ENCODE data around the gene FAM168A.

FAM168A gene

DNA sequence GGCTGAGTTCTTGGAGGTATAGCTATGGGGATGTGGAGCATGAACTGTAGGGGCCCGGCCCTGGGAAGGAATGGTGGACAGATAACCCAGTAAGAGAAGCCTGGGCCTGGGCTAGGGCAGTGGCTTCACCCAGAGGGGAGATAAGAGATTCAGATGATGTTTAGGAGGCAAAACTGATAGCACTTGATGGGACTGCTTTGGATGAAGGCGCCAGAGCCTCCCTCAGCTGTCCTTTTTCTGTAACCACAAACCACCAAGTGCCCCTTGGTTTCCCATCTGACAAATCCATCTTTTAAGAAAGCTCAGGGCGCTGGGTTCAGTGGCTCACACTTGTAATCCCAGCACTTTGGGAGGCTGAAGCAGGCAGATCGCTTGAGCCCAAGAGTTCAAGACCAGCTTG, 198.3 kb downstream of the FAM168A start:
- no peak for DNase-seq (ENCODE audit: low read depth)

DNA sequence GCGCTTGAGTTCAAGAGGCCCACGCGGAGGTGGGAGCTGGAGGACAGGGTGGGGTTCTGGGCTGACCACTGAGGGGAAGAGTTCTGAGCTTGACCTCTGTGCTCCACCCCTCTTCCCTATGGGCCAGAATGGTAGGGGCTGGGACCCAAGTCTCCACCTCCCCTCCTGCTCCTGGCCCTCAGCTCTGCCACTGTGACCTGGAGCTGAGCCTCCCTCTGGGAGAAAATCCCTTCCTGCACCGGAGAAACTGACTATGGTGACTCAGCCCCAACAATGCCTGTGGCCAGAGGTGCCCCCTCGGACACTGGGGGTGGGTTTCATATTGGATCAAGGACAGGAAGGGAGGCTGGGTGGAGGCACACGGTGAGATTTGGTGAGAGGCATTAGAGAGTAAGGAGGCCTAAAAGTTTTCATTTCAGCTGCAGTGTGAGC, 198.7 kb downstream of the FAM168A start:
- no peak for DNase-seq (ENCODE audit: low read depth)

DNA sequence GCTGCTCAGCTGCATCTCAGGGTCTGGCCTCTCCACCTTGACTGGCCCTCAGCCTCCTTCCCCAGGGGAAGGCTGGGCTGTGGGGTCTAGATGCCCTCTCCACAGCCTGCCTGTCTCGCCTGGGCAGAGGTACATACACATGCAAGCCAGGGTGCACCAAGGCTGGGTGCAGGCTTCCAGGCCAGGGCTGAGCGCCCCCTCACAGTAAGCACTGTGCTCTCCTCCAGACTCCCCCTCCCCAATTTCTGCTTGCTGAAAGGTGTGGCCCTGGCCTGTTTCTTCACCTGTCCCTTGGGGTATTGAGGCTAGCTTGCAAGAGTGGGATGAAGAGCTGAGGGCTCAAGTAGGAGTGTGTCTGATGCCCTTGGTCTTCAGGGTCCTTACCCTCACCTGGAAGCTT, 199.2 kb downstream of the FAM168A start:
- no peak for DNase-seq (ENCODE audit: low read depth)

DNA sequence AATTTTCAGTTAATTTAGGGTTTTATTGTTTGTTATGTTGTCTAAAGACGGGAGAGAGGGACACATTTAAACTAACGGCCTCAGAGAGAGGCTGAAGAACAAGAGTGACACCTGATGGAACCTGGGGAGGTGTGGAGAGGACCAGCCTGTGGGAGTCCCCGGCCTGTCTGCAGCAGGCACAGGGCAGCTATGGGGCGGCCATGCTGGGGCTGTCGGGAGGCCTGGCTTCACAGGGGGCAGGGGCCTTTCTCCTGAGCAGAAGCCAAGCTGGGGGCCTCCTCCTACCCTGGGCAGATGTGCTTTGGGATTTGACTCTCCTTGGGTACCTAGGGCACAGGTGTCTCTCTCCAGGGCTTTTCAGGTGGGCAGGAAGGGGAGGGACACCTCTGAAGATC, 199.8 kb downstream of the FAM168A start:
- DNase-seq (ENCODE audit: low read depth) = no peak

DNA sequence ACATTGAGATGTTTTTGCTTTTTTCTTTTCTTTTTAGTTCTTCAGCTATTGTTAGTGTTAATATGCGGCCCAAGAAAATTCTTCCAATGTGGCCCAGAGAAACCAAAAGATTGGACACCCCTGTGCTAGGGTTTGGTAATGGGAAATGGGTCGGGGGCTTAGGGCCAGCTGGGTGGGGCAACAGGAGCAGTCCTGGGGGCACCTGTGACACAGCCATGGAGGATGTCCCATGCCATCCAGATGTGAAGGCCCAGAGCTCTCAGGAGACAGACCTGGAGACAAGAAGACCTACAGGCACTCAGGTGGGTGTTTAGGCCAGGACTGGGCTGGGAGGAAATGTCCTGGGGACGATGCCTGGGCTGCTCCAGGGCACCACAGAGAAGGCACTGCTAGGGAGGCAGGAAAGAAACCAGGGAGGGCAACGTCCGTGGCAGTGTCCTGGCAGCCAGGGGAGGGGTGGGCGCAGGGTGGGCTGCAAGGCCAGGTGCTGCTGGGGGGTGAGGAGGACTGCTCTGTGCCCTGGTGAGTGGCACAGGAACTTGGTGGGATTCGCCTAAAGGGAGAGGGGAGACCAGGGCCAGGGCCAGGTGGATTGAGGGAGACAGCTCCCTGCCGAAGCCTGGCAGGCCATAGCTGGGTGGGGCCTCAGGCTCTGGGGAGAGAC, 200.3 kb downstream of the FAM168A start:
- DNase-seq (ENCODE audit: low read depth) = no peak

DNA sequence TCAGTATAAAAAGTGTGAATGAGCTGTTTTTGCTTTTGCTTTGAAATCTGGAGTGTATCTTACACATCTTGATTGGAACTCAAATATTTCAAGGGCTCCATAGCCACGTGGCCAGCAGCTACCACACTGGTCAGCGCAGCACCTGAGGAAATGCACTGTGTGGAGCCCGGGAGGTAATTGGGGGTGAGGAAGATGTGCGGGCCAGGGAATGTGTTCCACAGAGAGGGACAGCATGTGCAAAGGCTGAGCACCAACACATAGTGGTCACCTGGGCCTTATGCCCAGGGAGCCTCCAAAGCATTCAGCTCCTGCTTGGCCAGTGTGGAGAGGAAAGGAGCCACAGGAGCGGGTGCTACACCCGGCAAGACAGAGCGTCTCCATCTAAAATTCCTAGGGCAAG, 200.9 kb downstream of the FAM168A start:
- no peak for DNase-seq (ENCODE audit: low read depth)

DNA sequence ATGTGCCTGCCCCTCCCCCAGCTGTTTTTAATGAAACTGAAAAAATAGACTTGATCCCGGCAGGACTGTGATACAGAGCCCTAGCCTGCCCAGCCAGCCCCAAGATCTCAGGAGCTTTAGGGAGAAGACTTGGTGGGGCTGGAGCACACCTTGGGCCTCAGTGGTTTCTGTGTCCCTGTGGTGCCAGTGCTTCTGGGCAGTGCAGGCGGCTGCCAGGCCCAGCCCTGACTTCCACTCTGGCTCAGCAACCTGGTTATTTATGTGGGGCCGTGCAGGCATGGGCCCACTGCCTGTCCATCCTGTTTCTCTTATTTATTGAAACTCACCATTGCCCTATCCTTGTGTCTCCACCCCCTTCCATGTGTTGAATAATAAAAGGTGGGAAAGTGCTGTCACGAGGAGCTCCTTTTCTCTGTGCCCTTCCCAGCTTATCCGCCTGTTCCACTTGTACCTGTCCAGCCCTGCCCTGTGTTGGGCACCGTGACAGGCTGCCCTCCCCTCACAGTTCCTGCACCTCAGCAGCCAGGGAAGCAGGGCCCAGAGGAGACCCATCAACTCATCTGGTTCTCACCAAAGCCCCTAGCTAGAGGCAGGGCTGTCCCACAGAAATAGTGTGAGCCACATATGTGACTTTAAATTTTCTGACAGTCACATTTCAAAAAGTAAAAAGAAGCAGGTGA, 201.5 kb downstream of the FAM168A start:
- DNase-seq (ENCODE audit: low read depth) = no peak

DNA sequence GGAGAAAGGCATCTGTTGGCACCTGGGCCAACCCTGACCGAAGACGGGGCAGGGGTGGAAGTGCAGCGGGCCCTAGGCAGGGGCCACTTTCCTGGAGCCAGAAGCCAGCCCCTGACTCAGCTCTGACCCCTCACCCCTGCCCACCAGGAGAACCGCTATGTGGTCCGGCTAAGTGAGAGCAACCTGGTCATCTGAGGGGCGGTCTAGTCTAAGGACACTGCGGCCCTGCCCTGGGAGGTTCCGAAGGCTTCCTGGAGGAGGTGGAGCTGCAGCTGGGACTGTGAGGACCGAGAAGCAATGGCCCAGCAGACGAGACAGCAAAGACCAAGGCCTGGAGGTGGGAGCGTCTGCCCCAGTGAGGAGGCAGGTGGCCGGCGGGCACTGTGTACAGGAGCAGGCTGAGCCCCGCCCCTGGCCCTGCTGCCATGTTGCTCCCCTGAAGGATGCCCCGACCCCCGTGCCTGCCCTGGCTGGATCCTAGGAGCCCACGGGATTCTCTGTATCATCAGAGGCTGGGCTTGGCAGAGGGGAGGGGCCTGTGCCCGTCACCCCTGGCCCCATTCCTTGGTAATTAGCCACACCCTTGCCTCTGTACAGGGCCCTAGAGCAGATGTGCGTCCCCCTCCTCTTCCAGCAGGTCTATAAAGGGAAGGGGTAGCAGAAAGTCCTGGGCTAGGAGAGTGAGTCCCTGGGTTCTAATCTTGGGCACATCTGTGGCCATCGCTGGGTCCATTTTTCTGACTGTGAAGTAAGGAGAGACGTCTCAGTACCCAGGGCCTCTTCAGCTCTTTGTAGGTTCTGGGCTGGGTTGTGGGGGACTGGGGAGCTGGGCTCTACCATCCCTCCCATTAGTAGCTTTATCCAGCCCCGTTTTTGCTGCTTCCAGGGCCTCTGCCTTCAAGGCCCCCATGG, 202.4 kb downstream of the FAM168A start:
- DNase-seq (ENCODE audit: low read depth) = no peak

DNA sequence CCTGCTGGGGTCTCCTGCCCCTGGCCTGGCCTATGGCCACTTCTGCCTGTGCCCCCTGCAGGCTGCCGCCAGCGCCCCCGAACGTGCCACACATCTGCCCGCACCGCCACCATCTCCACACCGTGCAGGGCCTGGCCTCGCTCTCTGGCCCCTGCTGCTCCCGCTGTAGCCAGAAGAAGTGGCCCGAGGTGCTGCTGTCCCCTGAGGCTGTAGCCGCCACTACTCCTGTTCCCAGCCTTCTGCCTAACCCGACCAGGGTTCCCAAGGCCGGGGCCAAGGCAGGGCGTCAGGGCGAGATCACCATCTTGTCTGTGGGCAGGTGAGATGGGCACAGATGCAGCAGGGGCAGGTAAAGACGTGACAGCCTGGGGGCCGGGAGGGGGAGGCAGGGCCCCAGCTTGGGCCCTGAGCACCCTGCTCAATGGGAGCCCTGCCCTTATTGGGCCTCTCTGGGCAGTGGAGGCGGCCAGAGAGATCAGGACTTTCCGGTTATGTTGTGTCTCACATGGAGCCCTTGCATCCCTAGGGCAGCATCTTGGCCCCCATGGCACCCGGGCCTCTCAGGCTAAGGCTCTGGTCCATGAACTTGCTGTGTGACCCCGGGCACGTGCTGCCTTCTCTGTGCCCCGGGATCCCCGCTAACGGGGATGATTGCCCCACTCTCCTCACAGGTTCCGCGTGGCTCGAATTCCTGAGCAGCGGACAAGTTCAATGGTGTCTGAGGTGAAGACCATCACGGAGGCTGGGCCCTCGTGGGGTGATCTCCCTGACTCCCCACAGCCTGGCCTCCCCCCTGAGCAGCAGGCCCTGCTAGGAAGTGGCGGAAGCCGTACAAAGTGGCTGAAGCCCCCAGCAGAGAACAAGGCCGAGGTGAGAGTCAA, 203.3 kb downstream of the FAM168A start:
- DNase-seq (ENCODE audit: low read depth) = no peak

DNA sequence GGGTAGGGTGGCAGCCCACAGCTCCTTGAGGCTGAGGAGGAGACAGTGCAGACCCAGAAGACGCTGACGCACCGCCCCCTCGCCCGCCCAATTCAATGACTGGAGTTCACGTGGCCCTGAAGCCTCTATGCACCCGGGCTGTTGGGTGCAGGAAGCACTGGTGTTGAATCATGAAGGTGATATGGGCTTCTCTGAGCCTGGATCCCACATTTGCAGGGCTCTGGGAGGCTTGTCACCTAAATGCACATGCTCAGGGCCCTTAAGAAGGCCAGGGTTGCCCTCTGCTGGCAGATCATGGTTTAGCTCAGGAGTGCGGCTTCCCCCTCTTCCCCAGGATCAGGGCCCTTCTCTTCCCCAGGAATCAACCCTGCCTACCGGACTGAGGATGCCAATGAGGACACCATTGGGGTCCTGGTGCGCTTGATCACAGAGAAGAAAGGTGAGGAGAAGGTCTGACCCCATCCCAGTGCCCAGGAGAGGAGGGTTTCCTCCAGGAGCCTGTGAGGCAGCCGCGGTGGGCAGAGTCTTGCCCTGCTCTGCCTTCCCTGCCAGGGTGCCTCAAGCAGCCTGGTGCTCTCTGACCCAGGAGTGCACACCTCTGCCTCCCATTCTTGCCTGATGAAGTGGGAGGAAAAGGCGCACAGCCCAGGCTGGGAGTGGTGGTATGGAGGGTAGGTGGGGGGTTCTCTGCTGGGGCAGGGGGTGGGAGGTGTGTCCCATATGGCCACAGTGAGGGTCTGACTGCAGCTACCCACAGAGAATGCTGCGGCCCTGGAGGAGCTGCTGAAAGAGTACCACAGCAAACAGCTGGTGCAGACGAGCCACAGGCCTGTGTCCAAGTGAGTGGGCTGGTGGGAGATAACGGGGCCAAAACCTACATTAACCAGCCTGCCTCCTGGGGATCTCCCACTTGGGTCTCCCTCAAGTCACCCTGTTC, 204.2 kb downstream of the FAM168A start:
- DNase-seq (ENCODE audit: low read depth) = peak; percentile 54

DNA sequence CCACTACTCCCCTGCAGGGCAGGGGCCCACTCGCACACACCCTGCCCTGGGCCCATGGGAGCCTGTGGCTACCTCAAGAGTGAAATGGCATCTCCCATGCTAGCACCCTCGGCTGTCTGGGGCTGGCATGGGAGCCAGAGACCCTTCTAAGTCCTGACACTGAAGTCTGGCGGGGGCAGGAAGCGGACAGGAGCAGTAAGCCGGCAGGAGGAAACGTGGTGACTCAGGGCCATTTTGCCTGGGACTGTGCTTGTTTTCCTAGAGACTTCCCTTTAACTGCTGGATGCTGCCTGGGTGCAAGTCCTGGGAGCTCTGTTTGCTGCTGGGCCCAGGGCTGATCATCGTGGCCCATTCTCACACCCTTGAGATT, 204.9 kb downstream of the FAM168A start:
- DNase-seq (ENCODE audit: low read depth) = no peak

DNA sequence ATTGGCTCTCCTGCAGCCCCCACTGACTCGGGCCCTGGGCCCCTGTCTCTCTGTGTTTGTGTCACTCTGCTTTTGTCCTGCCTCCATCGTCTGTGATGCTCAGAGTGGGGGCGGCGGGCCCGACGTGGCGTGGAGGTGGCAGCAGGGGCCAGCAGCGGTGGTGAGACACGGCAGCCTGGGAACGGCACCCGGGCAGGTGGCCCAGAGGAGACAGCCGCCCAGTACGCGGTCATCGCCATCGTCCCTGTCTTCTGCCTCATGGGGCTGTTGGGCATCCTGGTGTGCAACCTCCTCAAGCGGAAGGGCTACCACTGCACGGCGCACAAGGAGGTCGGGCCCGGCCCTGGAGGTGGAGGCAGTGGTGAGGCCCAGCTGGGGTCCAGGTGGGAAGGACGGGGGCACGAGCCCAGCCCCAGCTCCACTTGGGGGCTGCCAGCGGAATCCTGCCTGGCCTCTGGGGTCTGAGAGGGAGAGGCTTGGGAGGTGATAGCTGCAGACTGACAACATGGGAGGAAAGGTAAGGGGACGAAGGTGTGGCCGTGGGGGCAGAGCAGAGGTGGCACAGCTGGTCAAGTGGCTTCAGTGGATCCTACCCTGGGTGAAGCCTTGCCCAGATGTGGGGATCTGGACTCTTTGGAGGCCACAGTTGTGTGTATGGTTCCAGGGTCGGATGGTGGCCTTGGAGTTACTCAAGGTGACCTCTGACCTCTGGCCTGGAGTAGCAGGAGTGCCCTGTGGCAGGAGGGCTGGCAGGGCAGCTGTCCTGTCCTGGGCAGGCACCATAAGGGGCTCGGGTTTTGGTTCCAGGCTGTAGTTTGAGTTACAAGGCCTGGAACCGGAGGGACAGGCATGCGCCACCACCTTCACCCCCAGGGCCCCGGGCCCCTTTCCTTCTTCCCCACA, 205.6 kb downstream of the FAM168A start:
- no peak for DNase-seq (ENCODE audit: low read depth)

DNA sequence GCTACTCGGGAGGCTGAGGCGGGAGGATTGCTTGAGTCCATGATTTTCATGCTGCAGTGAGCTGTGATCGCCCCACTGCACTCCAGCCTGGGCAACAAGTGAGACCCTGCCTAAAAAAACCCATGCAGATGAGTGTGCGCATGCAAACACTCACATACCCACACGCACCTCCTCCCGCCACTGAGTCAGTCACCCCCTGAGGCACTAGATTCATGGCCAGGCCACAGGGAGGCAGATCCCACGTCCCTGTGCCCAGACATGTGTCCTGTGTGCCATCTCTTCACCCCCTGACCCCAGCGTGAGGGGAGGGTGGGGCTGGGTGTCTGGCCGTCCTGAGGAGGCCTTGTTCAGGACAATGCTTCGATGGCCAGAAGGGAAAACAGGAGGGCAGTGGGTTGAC, 206.2 kb downstream of the FAM168A start:
- DNase-seq (ENCODE audit: low read depth) = no peak

DNA sequence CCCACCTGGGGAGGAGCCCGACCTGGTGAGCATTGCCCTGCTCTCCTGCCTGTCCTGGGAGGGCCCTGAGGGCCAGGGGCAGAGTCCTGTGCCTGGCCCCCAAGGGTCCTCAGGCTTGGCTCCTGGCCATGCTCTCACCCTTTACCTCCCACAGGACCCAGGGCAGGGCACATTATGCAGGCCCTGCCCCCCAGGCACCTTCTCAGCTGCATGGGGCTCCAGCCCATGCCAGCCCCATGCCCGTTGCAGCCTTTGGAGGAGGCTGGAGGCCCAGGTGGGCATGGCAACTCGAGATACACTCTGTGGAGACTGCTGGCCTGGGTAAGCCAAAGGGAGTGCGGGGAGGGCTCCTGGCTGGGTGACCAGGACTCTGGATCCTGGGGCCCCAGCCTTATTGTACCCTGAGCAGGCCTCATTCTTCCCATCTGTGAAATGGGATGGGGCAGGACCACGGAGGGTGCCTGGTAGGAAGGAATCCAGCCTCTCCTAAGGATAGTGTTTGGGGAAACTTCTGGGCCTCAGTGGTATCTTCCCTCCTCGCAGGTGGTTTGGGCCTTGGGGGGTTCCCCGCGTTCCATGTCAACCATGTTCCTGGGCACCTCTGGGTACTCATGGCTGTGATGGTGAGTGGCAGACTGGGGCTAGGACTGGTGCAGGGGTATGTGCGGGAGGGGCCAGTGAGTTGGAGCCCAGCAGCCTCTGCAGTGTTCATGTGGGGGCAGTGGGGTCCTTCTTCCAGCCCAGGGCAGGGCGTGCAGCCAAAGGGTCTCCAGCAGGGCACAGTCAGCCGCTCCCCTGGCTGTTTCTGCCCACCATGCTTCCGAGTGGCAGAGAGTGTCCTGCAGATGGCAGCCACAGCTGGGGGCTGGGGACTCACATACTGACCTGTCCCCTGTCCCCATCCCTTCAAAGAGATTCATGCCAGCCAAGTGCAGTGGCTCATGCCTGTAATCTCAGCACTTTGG, 207.0 kb downstream of the FAM168A start:
- no peak for DNase-seq (ENCODE audit: low read depth)

DNA sequence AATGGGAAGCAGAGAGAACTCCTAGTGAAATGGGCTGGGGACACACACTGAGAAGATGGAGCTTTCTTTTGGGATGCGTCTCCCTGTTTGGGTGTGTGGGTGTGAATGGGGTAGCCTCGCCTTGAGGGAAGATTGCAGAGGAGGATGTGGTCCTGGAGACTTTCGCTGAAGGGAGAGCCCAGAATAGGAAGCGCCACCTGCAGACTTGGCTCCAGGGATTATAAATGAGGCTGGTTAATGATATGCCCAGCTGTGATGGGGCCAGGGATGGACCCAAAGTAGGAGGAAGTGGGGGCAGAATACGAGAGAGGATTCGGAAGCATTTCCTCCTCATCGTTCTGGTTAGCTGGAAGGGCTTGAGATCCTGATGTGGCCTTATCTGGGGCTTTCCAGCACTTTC, 208.0 kb downstream of the FAM168A start:
- no peak for DNase-seq (ENCODE audit: low read depth)

DNA sequence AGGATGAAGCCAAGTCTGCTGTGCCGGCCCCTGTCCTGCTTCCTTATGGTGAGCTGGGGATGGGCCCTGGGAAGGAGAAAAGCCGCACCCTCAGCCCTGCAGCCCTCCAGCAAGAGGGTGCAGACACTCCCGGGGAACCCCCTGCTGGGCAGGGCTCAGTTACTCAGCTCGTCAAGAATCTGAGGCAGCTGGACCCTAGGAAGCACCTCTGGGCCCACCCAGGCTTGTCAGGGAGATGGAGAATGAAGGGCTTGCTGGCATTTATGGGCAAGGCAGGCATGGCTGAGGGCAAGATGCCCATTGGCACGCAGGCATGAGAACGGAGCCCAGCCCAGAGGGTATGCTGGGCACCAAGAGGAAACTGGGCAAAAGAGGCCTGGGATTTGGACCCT, 208.8 kb downstream of the FAM168A start:
- DNase-seq (ENCODE audit: low read depth) = no peak

DNA sequence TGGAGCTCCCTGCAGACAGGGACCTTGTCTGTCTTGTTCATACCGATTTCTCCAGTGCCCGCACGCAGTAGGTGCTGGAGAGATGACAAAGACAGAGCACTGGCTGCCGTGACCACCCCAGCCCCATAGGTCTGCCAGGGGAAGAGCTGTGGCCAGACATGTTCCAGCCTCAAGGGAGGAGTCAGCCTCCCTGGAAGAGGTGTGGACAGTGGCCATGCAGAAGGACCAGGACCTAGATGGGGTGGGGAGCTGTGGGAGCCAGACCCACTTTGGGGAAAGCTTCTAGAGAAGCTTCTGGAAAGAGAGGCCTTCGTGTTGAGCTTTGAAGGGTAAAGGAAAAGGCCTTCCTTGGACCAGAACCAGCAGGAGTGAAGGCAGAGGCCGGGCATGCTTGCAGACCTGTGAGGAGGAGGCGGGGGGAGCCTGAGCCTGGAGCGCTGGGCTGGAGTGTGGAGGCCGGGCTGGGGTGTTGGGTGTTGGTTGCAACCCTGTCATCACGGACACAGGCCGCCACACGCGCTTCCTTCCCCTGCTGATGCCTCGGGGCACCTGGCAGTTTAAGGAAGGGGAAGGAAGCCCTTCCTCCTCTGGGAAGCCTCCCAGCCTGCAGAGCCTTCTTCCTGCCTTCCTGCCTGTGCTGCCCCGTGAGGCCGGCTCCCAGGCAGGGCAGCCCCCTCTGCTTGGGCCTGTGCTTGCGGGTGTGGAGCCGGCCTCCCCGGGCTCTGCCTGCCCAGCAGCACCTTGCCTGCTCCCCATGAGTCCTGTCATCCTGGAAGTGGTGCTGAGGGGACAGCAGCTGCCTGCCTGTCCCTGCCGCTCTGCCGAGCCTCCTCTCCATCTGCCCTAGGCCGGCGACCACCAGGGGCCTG, 209.4 kb downstream of the FAM168A start:
- no peak for DNase-seq (ENCODE audit: low read depth)

Data from activated T-cell treated with anti-CD3 and anti-CD28 coated beads for 1 hour (primary cell).